ENCODE data around the gene ST3GAL3. TPM values are rescaled to one million over a fixed set of nuclear protein-coding genes. Genes with fewer than 3 reads are reported as not detected.

The ST3GAL3 gene
- total and polyA plus RNA-seq, 2 of the 13 experiments (the other 11 are each of a cell fraction or from before 2014, with no cell fraction given) = 5.1 to 8.1 TPM

DNA sequence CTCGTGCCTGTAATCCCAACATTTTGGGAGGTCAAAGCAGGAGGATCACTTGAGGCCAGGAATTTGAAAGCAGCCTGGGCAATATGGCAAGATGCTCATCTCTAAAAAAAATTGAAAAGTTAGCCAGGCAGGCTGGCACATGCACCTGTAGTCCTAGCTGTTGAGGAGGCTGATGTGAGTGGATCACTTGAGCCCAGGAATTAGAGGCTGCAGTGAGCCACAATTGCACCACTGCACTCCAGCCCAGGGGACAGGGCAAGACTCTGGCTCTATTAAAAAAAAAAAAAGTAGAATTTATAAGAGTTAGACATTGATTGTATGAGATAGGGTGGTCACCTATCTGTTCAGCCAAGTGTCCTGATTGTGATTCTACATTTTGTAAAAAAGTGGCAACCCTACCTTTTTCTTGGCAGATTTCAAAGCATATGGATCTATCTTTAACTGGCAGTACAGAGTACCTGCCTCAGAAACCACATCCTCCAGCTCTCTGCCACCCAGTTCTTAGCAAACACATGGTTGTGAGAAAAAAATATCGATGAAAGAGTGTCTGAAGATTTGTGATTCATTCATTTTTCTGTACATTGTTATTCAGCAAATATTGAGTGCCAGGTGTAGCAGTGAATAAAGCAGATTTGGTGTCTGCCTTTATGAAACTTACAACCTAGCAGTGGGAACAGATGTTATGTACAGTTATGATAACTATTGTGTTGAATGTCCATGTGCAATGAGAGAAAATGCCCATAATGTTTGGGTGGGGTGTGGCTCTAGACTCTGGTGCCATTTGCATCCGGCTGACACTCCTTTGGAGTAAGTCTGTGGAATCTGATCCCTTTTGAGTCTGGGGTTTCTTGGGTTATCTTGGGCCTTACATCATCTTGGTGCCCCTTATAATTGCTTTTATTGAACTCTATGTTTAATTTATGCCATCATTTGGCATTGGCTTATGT, 82.5 kb downstream of the ST3GAL3 start (continued):
- TF ChIP-seq, protein P1, sequence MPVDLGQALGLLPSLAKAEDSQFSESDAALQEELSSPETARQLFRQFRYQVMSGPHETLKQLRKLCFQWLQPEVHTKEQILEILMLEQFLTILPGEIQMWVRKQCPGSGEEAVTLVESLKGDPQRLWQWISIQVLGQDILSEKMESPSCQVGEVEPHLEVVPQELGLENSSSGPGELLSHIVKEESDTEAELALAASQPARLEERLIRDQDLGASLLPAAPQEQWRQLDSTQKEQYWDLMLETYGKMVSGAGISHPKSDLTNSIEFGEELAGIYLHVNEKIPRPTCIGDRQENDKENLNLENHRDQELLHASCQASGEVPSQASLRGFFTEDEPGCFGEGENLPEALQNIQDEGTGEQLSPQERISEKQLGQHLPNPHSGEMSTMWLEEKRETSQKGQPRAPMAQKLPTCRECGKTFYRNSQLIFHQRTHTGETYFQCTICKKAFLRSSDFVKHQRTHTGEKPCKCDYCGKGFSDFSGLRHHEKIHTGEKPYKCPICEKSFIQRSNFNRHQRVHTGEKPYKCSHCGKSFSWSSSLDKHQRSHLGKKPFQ (CRISPR knock-in tag; IDR thresholded peaks at IDR 0.05; ENCODE audit: insufficient replicate concordance) = no peak
- no peak for TF ChIP-seq HOMEZ (CRISPR knock-in tag; IDR thresholded peaks at IDR 0.05; ENCODE audit: low read depth)

DNA sequence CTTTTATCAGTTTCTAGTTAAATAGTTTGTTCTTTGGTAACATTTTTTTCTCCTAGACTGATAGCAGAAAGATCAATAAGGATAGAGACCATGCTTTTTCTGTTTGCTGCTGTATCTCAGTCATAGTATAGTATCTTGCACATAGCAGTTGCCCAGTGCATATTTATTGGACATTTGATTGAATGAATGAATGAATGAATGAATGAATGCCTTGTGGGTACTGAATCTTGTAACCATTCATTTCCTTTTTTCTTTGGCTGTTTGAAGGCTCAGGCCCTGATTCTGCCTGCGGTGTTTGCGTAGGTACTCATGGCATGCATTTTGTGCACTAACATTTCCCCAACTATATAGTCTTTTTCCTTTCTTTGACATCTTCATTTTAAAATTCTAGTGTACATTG, 83.9 kb downstream of the ST3GAL3 start:
- no peaks in the 10 kb centered on the region for H3K79me2 ChIP-seq (ENCODE audit: insufficient read depth, low read length)
- H3K27ac ChIP-seq (ENCODE audit: extremely low read length, insufficient read depth, low read length) = no peak overlapping the region
- ChIA-PET POLR2A (no interaction called here), CTCF (ENCODE audit: low intra/inter-chr PET ratio, low total read pairs) (no interaction called here)
- in situ Hi-C loops (cut with HindIII; ENCODE audit: extremely low pct_ligation_motif_present, low pct_unique_long_range_greater_than_20kb) (no loop called here), intact Hi-C loops (cut with micrococcal nuclease; ENCODE audit: unreplicated experiment) (no loop called here)
- no peak overlapping the region for H3K4me2 ChIP-seq (ENCODE audit: low read depth, low read length)
- no peak overlapping the region for H3K4me3 ChIP-seq (replicated peaks in 1 of 3; ENCODE audit: insufficient read depth in 1 of 3, low read depth in 2 of 3, low read length in 3 of 3)
- ATAC-seq = no peak
- TF ChIP-seq, protein P2, sequence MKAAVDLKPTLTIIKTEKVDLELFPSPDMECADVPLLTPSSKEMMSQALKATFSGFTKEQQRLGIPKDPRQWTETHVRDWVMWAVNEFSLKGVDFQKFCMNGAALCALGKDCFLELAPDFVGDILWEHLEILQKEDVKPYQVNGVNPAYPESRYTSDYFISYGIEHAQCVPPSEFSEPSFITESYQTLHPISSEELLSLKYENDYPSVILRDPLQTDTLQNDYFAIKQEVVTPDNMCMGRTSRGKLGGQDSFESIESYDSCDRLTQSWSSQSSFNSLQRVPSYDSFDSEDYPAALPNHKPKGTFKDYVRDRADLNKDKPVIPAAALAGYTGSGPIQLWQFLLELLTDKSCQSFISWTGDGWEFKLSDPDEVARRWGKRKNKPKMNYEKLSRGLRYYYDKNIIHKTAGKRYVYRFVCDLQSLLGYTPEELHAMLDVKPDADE (CRISPR knock-in tag; IDR thresholded peaks at IDR 0.05) = no peak
- TF ChIP-seq ZNF24 (IDR thresholded peaks at IDR 0.05) = 0 out of 2 replicates have a peak, but pooled peaks have one; percentile 33
- DNase-seq (ENCODE audit: low spot score) = no peak
- no peaks in the 10 kb centered on the region for H3K27me3 ChIP-seq (ENCODE audit: control insufficient read depth in 1 of 2, insufficient read depth in 2 of 2, low read length in 2 of 2)
- H4K20me1 ChIP-seq (ENCODE audit: insufficient read depth, low read length) = no peaks in the 10 kb centered on the region
- 98% methylated on average over 2 of the region's 2 CpGs for WGBS (ENCODE audit: low lambda C conversion rate)
- H3K9me3 ChIP-seq (ENCODE audit: low read length) = no peaks in the 10 kb centered on the region
- FAIRE-seq = no peak
- H3K36me3 ChIP-seq (replicated peaks in 1 of 2; ENCODE audit: control insufficient read depth in 1 of 2, insufficient read depth in 2 of 2, low read length in 2 of 2) = no peaks in the 10 kb centered on the region; a peak in 1 of 5 replicates
- peaks cover 25% of the 10 kb centered on the region for H3K4me1 ChIP-seq (ENCODE audit: insufficient read depth, low read length)
- H2AFZ ChIP-seq (ENCODE audit: low read length) = no peak overlapping the region
- BruUV-seq (replicated peaks) = no TSS peak
- H3K9ac ChIP-seq (ENCODE audit: insufficient read depth, low read depth, low read length) = no peak overlapping the region

Measured in HepG2 (cell line).